BLaER1 treated with 17β-estradiol and CSF1 and Interleukin-3, amounts not matched to agents 10 nM and 100 nM (cell line): ENCODE measurements around the gene KIRREL3.

Source experiments
- H3K27ac ChIP-seq, 11 experiments: shearing (Covaris generic); formaldehyde crosslinking; 2 replicates each; pipeline ENCODE4 v1.8.1; 2022
- H3K27me3 ChIP-seq, 11 experiments: shearing (Covaris generic); formaldehyde crosslinking; 2 replicates each; pipeline ENCODE4 v1.8.1; 2022
- H3K36me3 ChIP-seq, 11 experiments: shearing (Covaris generic); formaldehyde crosslinking; 2 replicates each; pipeline ENCODE4 v1.8.1; 2022
- H3K4me1 ChIP-seq, 10 experiments: shearing (Covaris generic); formaldehyde crosslinking; 2 replicates each; pipeline ENCODE4 v1.8.1; 2022
- H3K4me2 ChIP-seq, 11 experiments: shearing (Covaris generic); formaldehyde crosslinking; 2 replicates each; pipeline ENCODE4 v1.8.1; 2022
- H3K4me3 ChIP-seq, 10 experiments: shearing (Covaris generic); formaldehyde crosslinking; 2 replicates each; pipeline ENCODE4 v1.8.1; 2022
- H3K9ac ChIP-seq, 11 experiments: shearing (Covaris generic); formaldehyde crosslinking; 2 replicates each; pipeline ENCODE4 v1.8.1; 2022
- H3K9me3 ChIP-seq, 11 experiments: shearing (Covaris generic); formaldehyde crosslinking; replicated peaks in 1 of 11; 2 replicates each; pipeline ENCODE4 v1.8.1; 2022
- H4K20me1 ChIP-seq, 11 experiments: shearing (Covaris generic); formaldehyde crosslinking; 2 replicates each; pipeline ENCODE4 v1.8.1; 2022
- Cebpa-rat ChIP-seq, 11 experiments: shearing (Covaris generic); IDR thresholded peaks; 2 replicates each; pipeline ENCODE4 v1.8.1; 2022

The KIRREL3 gene

DNA sequence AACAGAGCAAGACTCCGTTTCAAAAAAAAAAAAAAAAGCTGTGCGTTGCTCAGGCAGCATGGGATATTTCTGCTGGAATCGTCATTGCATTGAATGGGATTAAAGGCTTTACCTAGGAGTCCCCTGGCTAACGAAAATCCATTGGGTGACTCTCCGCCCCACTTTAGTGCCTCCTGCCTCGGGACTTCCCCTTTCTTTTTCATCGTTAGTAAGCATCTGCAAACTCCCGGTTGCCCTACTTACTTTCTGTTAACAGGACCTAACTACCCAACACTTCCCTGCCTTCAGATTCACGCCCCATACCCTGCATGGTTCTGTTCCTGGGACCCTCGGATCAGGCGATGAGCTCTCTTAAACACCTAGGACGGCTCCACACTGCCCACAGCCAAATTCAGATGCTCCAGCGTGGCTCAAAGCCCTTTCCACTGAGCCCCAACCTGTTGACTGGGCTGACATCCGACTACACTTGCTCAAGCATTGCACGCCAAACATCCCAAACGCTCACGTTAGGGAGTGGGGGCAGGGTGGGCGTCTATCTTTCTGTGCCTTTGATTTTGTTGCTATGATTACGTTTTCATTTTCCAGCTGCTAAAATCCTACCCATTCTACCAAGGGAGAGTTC, 501.3 kb downstream of the KIRREL3 start:
- Histone ChIP-seq H3K27me3 (no peaks in the 10 kb centered on the region), H3K9me3 (peaks cover 0 to 10% (median 0%) of the 10 kb centered on the region in 11 experiments; a peak in 4 of 22 replicates), H3K4me2 (peak overlapping the region in 2 of 11 experiments; percentile 11 to 25; a peak in 3 of 22 replicates)

DNA sequence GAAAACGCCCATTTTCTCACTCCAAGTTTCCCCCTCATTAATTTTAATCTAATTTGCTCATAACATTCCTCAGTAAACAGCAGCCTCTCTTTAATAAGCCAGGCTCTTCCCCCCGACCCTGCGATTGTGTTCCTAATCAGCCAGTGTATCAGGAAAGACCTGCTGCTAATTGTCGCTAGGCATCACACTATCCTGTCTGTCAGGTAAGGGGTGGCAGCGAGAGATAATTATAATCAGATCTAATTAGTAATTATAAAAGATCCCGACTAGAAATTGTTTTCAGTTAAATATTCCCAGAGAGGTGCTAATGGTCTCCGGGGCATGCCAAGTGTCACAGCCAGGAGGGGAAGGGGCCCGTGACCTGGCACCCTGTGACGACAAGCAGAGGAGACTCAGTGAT, 502.3 kb downstream of the KIRREL3 start:
- H3K27me3 ChIP-seq: no peaks in the 10 kb centered on the region
- no peak overlapping the region for H3K9ac ChIP-seq
- no peak for TF ChIP-seq Cebpa-rat (IDR thresholded peaks at IDR 0.05)
- peaks cover 0 to under 1% (median 0%) of the 10 kb centered on the region in 11 experiments; a peak in 1 of 22 replicates for H3K9me3 ChIP-seq
- H3K27ac ChIP-seq: no peak overlapping the region
- H3K36me3 ChIP-seq: no peaks in the 10 kb centered on the region
- H3K4me1 ChIP-seq: peaks cover 0 to 21% (median 12%) of the 10 kb centered on the region in 10 experiments; a peak in 16 of 20 replicates
- no peaks in the 10 kb centered on the region; a peak in 1 of 22 replicates for H4K20me1 ChIP-seq
- H3K4me2 ChIP-seq: no peak overlapping the region
- H3K4me3 ChIP-seq: no peak overlapping the region

More for the DNA sequence above, 501.3 kb downstream of the KIRREL3 start:
- no peak for TF ChIP-seq Cebpa-rat (IDR thresholded peaks at IDR 0.05)
- Histone ChIP-seq H3K27ac (no peak overlapping the region), H3K4me3 (no peak overlapping the region), H4K20me1 (no peaks in the 10 kb centered on the region; a peak in 1 of 22 replicates), H3K9ac (no peak overlapping the region), H3K4me1 (peaks cover 0 to 26% (median 15%) of the 10 kb centered on the region in 10 experiments; a peak in 16 of 20 replicates), H3K36me3 (no peaks in the 10 kb centered on the region)

DNA sequence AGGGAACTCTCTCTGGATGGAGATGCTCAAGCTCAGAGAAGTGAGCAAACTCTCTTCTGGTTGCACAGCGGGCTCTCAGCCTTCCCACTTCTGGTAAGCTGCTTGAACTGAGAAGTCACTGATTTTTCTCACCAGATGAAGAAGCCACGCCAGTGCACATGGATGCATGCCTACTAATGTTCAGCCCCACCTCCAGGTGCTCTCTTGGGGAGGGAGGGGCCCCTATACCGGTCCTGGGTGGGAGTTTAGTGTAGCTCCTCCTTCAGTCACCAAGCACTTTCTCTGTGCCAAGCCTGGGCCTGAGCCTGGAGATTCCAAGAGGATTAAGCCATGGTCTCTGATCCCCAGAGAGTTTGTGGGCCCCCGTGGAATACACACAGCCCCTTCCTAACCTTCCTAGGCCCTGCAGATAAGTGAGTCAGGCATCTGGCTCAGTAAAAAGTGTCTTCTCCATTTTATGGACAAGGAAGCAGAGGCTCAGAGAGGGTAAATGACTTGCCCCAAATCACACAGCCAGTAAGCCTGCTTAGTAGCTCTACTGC, 502.9 kb downstream of the KIRREL3 start:
- no peak for TF ChIP-seq Cebpa-rat (IDR thresholded peaks at IDR 0.05)
- H4K20me1 ChIP-seq: no peaks in the 10 kb centered on the region; a peak in 1 of 22 replicates
- peaks cover 0 to 15% (median 6%) of the 10 kb centered on the region in 10 experiments; a peak in 13 of 20 replicates for H3K4me1 ChIP-seq
- H3K4me3 ChIP-seq: no peak overlapping the region
- no peak overlapping the region for H3K27ac ChIP-seq
- H3K36me3 ChIP-seq: no peaks in the 10 kb centered on the region
- no peak overlapping the region for H3K4me2 ChIP-seq
- no peaks in the 10 kb centered on the region for H3K27me3 ChIP-seq
- H3K9me3 ChIP-seq: no peaks in the 10 kb centered on the region
- H3K9ac ChIP-seq: no peak overlapping the region

GRCh38 chr11:126496576-126497337, 503.8 kb downstream of the KIRREL3 start:
- H3K4me3 ChIP-seq: no peak overlapping the region
- H3K4me2 ChIP-seq: no peak overlapping the region
- no peak overlapping the region for H3K27ac ChIP-seq
- peaks cover 0 to 8% (median 2%) of the 10 kb centered on the region in 10 experiments; a peak in 11 of 20 replicates for H3K4me1 ChIP-seq
- no peak for TF ChIP-seq Cebpa-rat (IDR thresholded peaks at IDR 0.05)
- H3K9ac ChIP-seq: no peak overlapping the region
- H3K27me3 ChIP-seq: no peaks in the 10 kb centered on the region
- no peaks in the 10 kb centered on the region for H3K9me3 ChIP-seq
- H4K20me1 ChIP-seq: no peaks in the 10 kb centered on the region; a peak in 1 of 22 replicates
- no peaks in the 10 kb centered on the region for H3K36me3 ChIP-seq

GRCh38 chr11:126495281-126496220, 505.0 kb downstream of the KIRREL3 start:
- H3K4me1 ChIP-seq: peaks cover 0 to 17% (median 11%) of the 10 kb centered on the region in 10 experiments; a peak in 15 of 20 replicates
- H3K4me2 ChIP-seq: no peak overlapping the region
- H3K9me3 ChIP-seq: no peaks in the 10 kb centered on the region
- no peaks in the 10 kb centered on the region for H3K27me3 ChIP-seq
- no peak overlapping the region for H3K4me3 ChIP-seq
- H3K36me3 ChIP-seq: no peaks in the 10 kb centered on the region
- no peak for TF ChIP-seq Cebpa-rat (IDR thresholded peaks at IDR 0.05)
- no peaks in the 10 kb centered on the region; a peak in 2 of 22 replicates for H4K20me1 ChIP-seq
- H3K27ac ChIP-seq: no peak overlapping the region
- H3K9ac ChIP-seq: no peak overlapping the region

GRCh38 chr11:126494831-126495230, 505.7 kb downstream of the KIRREL3 start:
- H3K27me3 ChIP-seq: no peaks in the 10 kb centered on the region
- H3K4me1 ChIP-seq: peaks cover 0 to 17% (median 11%) of the 10 kb centered on the region in 10 experiments; a peak in 15 of 20 replicates
- H3K27ac ChIP-seq: no peak overlapping the region
- H3K9me3 ChIP-seq: no peaks in the 10 kb centered on the region
- H3K9ac ChIP-seq: no peak overlapping the region
- H3K36me3 ChIP-seq: no peaks in the 10 kb centered on the region
- H4K20me1 ChIP-seq: no peaks in the 10 kb centered on the region; a peak in 2 of 22 replicates
- H3K4me2 ChIP-seq: no peak overlapping the region
- no peak overlapping the region for H3K4me3 ChIP-seq
- TF ChIP-seq Cebpa-rat (IDR thresholded peaks at IDR 0.05): no peak

GRCh38 chr11:126492331-126493082, 508.1 kb downstream of the KIRREL3 start:
- H3K27ac ChIP-seq: no peak overlapping the region
- TF ChIP-seq Cebpa-rat (IDR thresholded peaks at IDR 0.05): no peak

GRCh38 chr11:126491092-126491491, 509.5 kb downstream of the KIRREL3 start:
- TF ChIP-seq Cebpa-rat (IDR thresholded peaks at IDR 0.05): no peak
- Histone ChIP-seq H3K9ac (no peak overlapping the region), H4K20me1 (no peaks in the 10 kb centered on the region; a peak in 2 of 22 replicates), H3K4me3 (no peak overlapping the region), H3K27ac (no peak overlapping the region), H3K9me3 (no peaks in the 10 kb centered on the region), H3K4me1 (peaks cover 13 to 32% (median 25%) of the 10 kb centered on the region in 10 experiments; a peak in 19 of 20 replicates), H3K27me3 (no peaks in the 10 kb centered on the region), H3K4me2 (peak overlapping the region in 8 of 11 experiments; percentile 0 to 50 (median 24); a peak in 11 of 22 replicates), H3K36me3 (no peaks in the 10 kb centered on the region)

More at GRCh38 chr11:126492331-126493082, 508.1 kb downstream of the KIRREL3 start:
- Histone ChIP-seq H3K4me1 (peaks cover 5 to 19% (median 14%) of the 10 kb centered on the region in 10 experiments; a peak in 19 of 20 replicates), H3K4me3 (no peak overlapping the region), H3K36me3 (no peaks in the 10 kb centered on the region), H3K9me3 (no peaks in the 10 kb centered on the region), H4K20me1 (no peaks in the 10 kb centered on the region; a peak in 2 of 22 replicates), H3K4me2 (no peak overlapping the region), H3K9ac (no peak overlapping the region), H3K27me3 (no peaks in the 10 kb centered on the region)
